ENCODE measurements around the gene PDE7B. TPM values are rescaled to one million over a fixed set of nuclear protein-coding genes. Genes with fewer than 3 reads are reported as not detected.

Gene PDE7B
- total and polyA plus RNA-seq, 2 of the 8 experiments (the other 6 are each of a cell fraction or from before 2014, with no cell fraction given) = not detected

DNA sequence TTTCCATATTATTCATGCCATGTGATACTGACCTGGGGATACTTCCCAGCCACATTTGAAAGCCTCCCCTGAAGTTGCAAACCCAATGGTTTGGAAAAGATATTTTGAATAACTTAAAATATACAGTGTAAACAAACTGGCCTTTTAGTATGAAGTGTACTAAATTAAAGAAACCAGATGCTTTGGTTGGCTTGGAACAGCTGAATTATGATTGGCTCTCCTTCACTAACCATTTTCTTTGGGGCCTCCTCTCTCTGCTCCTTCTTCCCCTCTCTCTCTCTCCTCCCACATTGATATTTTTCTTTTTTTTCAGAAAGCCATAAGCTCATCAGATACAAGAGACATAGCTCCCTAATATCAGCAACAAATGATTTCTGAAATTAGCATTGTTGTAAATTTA lies 232.0 kb downstream of the PDE7B start (continued):
- no peak for TF ChIP-seq SP1 (IDR thresholded peaks at IDR 0.05; ENCODE audit: low read depth, low read length)

GRCh38 chr6:136084403-136084802 lies 232.9 kb downstream of the PDE7B start:
- H2BK120ac ChIP-seq (replicated peaks; ENCODE audit: low read depth, low read length) = no peak overlapping the region
- H3K79me2 ChIP-seq (ENCODE audit: control insufficient read depth in 1 of 2, insufficient read depth in 2 of 2, low read length in 2 of 2) = no peaks in the 10 kb centered on the region
- no peak overlapping the region for H3K4me2 ChIP-seq (ENCODE audit: insufficient read depth in 1 of 2, low read depth in 2 of 2, low read length in 2 of 2)
- no peak overlapping the region for H4K91ac ChIP-seq (replicated peaks; ENCODE audit: insufficient read length, low read length)
- CTCF ChIA-PET (ENCODE audit: partially characterized antibody) = interaction anchor here (1.1 kb wide), 1 partner anchor 8 kb away, joined by 3 read pairs; no protein-coding TSS in a partner anchor
- H2BK5ac ChIP-seq (ENCODE audit: low read depth, low read length) = no peak overlapping the region
- H2BK20ac ChIP-seq (ENCODE audit: low read length) = no peak overlapping the region
- no peak overlapping the region for H3K14ac ChIP-seq (ENCODE audit: insufficient read length)
- H2AFZ ChIP-seq (ENCODE audit: low read length) = no peak overlapping the region
- no peak overlapping the region for H2AK5ac ChIP-seq (ENCODE audit: low read depth, low read length)
- H3K79me1 ChIP-seq (ENCODE audit: low read depth, low read length) = no peaks in the 10 kb centered on the region
- no peak overlapping the region for H3K4me3 ChIP-seq (ENCODE audit: extremely low read depth in 1 of 4, insufficient read depth in 2 of 4, low read depth in 3 of 4, low read length in 4 of 4)
- H3K9me3 ChIP-seq (ENCODE audit: insufficient read depth in 2 of 2, low read depth in 1 of 2, low read length in 1 of 2) = no peaks in the 10 kb centered on the region
- H3K27ac ChIP-seq (ENCODE audit: low read depth, low read length) = no peak overlapping the region
- H3K56ac ChIP-seq (replicated peaks; ENCODE audit: insufficient read length, low read depth, low read length) = no peak overlapping the region
- 83% methylated on average over 1 of the region's 1 CpG; no CpG with 5 or more reads in 1 of the 2 experiments for WGBS, 2 experiments (ENCODE audit: extremely low coverage in 1 of 2, insufficient coverage in 1 of 2, insufficient read length in 1 of 2, insufficient replicate concordance in 2 of 2, low coverage in 1 of 2, low lambda C conversion rate in 2 of 2, missing lambda C conversion rate in 1 of 2)
- no peak overlapping the region for H3K4ac ChIP-seq (replicated peaks; ENCODE audit: insufficient read length, low read depth, low read length)
- no peaks in the 10 kb centered on the region for H3K23me2 ChIP-seq (ENCODE audit: low read depth, low read length)
- POLR2A ChIA-PET (ENCODE audit: partially characterized antibody) = no interaction called here
- no peak overlapping the region for H4K8ac ChIP-seq (ENCODE audit: extremely low read depth, insufficient read depth, low read length)
- no peak for DNase-seq (ENCODE audit: low read depth in 1 of 2, low spot score in 2 of 2)
- H3K4me1 ChIP-seq (replicated peaks in 1 of 4; ENCODE audit: control insufficient read depth in 3 of 4, insufficient read depth in 4 of 4, low read length in 3 of 4) = no peaks in the 10 kb centered on the region
- H4K5ac ChIP-seq (ENCODE audit: insufficient read length, low read depth, low read length) = no peak overlapping the region
- H4K20me1 ChIP-seq (replicated peaks in 1 of 2; ENCODE audit: control insufficient read depth in 1 of 2, insufficient read depth in 2 of 2, low read length in 2 of 2) = no peaks in the 10 kb centered on the region
- no peak for FAIRE-seq
- H3K9ac ChIP-seq (replicated peaks in 1 of 4; ENCODE audit: extremely low read depth in 1 of 4, low read depth in 3 of 4, low read length in 3 of 4) = no peak overlapping the region
- no peak overlapping the region for H2BK15ac ChIP-seq (ENCODE audit: low read length)
- H2BK12ac ChIP-seq (ENCODE audit: low read depth, low read length) = no peak overlapping the region
- no peaks in the 10 kb centered on the region for H3K36me3 ChIP-seq (ENCODE audit: control insufficient read depth in 2 of 4, insufficient read depth in 4 of 4, low read length in 3 of 4)
- no peaks in the 10 kb centered on the region for H3K27me3 ChIP-seq (replicated peaks in 1 of 4; ENCODE audit: control insufficient read depth in 3 of 4, extremely low read depth in 1 of 4, insufficient read depth in 3 of 4, low read length in 3 of 4)
- H3K18ac ChIP-seq (ENCODE audit: extremely low read depth, low read length) = no peak overlapping the region
- H3K23ac ChIP-seq (ENCODE audit: insufficient read length) = no peak overlapping the region
- TF ChIP-seq SIX5 (IDR thresholded peaks at IDR 0.05; ENCODE audit: low read depth, low read length) = no peak
- no peak for TF ChIP-seq SP4 (IDR thresholded peaks at IDR 0.05; ENCODE audit: low read length)
- TF ChIP-seq SP2 (IDR thresholded peaks at IDR 0.05; ENCODE audit: low read length) = no peak
- no peak for TF ChIP-seq SUZ12 (IDR thresholded peaks at IDR 0.05; ENCODE audit: low read length)
- no peak for TF ChIP-seq GTF2F1 (IDR thresholded peaks at IDR 0.05; ENCODE audit: borderline replicate concordance, low read depth, low read length)
- TF ChIP-seq E2F6 (IDR thresholded peaks at IDR 0.05) = no peak
- TF ChIP-seq ATF3 (IDR thresholded peaks at IDR 0.05; ENCODE audit: insufficient read depth, low read depth, low read length) = no peak
- TF ChIP-seq BACH1 (IDR thresholded peaks at IDR 0.05; ENCODE audit: low read length) = no peak
- no peak for TF ChIP-seq FOSL1 (IDR thresholded peaks at IDR 0.05; ENCODE audit: insufficient read depth, low read depth, low read length)
- no peak for TF ChIP-seq CEBPB (IDR thresholded peaks at IDR 0.05; ENCODE audit: low read depth, low read length)
- no peak for TF ChIP-seq EZH2 (IDR thresholded peaks at IDR 0.05; ENCODE audit: low read depth, low read length, severe bottlenecking)
- TF ChIP-seq BCL11A (IDR thresholded peaks at IDR 0.05; ENCODE audit: low read depth in 2 of 2, low read length in 2 of 2) = no peak

All from H1 (cell line).